ENCODE measurements around the gene SKAP2.

GRCh38 chr7:26787701-26788100 is 76.7 kb downstream of the SKAP2 start:
- TF ChIP-seq CTCF (conservative IDR thresholded peaks at IDR 0.05 in 1 of 2, IDR thresholded peaks at IDR 0.05 in 1 of 2; ENCODE audit: low read depth in 1 of 2, low read length in 2 of 2) (no peak), EZH2 (IDR thresholded peaks at IDR 0.05; ENCODE audit: low read length, missing control alignments) (no peak)

All from fibroblast of lung (primary cell).